A549 (cell line): Measurements from ENCODE around the gene QRICH1. TPM values are rescaled to one million over a fixed set of nuclear protein-coding genes. Genes with fewer than 3 reads are reported as not detected.
A peak's percentile ranks its signal among the peaks of the same experiment; 100 is the strongest.

ENCODE experiments used
- ATAC-seq, 2 experiments: fragments of 200-7000 bp in 1 of 2; fragments of >200 bp in 1 of 2; cut with Nextera tagmentation in 1 of 2; cut with Tn5 transposase in 1 of 2; 3 replicates each; pipeline versions ENCODE4 v1.8.0 to v1.9.1; 2018 to 2020; ENCODE audit warnings: mild to moderate bottlenecking in 1 of 2, moderate library complexity in 1 of 2
- CTCF ChIA-PET: fragments of 300-600 bp; sonication (Branson Sonifier 250); formaldehyde crosslinking; extraction: SDS; loops from one replicate; lab custom pipeline; 2021; ENCODE audit warnings: antibody characterized with exemption, inconsistent platforms; lab: Yijun Ruan, JAX
- POLR2A ChIA-PET: fragments of 350-600 bp; formaldehyde crosslinking; extraction: SDS; loops from one replicate; lab custom pipeline; 2021; ENCODE audit warnings: antibody characterized with exemption, inconsistent platforms; lab: Yijun Ruan, JAX
- DNase-seq, 2 experiments: peaks; one replicate each; pipeline versions ENCODE4 v3.0.0 to v3.0.0-alpha.2; 2011 to 2016; ENCODE audit warnings: low read depth in 1 of 2, low spot score in 1 of 2
- FAIRE-seq: peaks from 2 replicates; lab custom pipeline; 2011; peaks lifted over from hg19 to GRCh38; lab: Jason Lieb, UNC
- H3K27ac ChIP-seq, 2 experiments: fragments of >200 bp; sonication (Bioruptor Twin); formaldehyde crosslinking; 3 replicates each; pipeline ENCODE4 v1.5.1; 2016 to 2017
- H3K4me1 ChIP-seq: fragments of >200 bp; sonication (Bioruptor Twin); formaldehyde crosslinking; 3 replicates; pipeline ENCODE4 v1.6.1; 2016
- H3K4me2 ChIP-seq: fragments of >200 bp; sonication (Bioruptor Twin); formaldehyde crosslinking; 3 replicates; pipeline ENCODE4 v1.6.1; 2016
- H3K4me3 ChIP-seq: fragments of >200 bp; sonication (Bioruptor Twin); formaldehyde crosslinking; 3 replicates; pipeline ENCODE4 v1.5.1; 2016
- H3K9me3 ChIP-seq: fragments of >200 bp; sonication (Bioruptor Twin); formaldehyde crosslinking; 3 replicates; pipeline ENCODE4 v1.6.1; 2016
- CBX2 ChIP-seq: fragments of 200-600 bp; sonication (generic); IDR thresholded peaks from 2 replicates; pipeline ENCODE4 v1.6.1; 2016; ENCODE audit warnings: low read depth, mild to moderate bottlenecking, borderline replicate concordance
- CEBPB ChIP-seq, 2 experiments: fragments of >200 bp in 1 of 2; sonication (Bioruptor Twin) in 1 of 2; formaldehyde crosslinking in 1 of 2; IDR thresholded peaks; 2 replicates each; pipeline ENCODE4 v1.6.1; 2012 to 2016
- EHMT2 ChIP-seq: fragments of 200-600 bp; sonication (generic); IDR thresholded peaks from 2 replicates; pipeline ENCODE4 v1.6.1; 2016; ENCODE audit warnings: antibody characterized with exemption, low read depth, mild to moderate bottlenecking, moderate library complexity
- FOSB ChIP-seq: fragments of 250-450 bp; sonication (Bioruptor Pico); IDR thresholded peaks from 2 replicates; pipeline ENCODE4 v1.5.0; 2020; ENCODE audit warnings: mild to moderate bottlenecking, moderate library complexity
- HDAC2 ChIP-seq: fragments of 200-600 bp; sonication (generic); IDR thresholded peaks from 2 replicates; pipeline ENCODE4 v1.6.1; 2016
- HOXA7 ChIP-seq: fragments of 250-450 bp; sonication (Bioruptor Pico); IDR thresholded peaks from 2 replicates; pipeline ENCODE4 v1.5.0; 2020; ENCODE audit warnings: mild to moderate bottlenecking, moderate library complexity
- HOXB5 ChIP-seq: fragments of 250-450 bp; sonication (Bioruptor Pico); IDR thresholded peaks from 2 replicates; pipeline ENCODE4 v1.5.0; 2020; ENCODE audit warnings: mild to moderate bottlenecking, moderate library complexity
- JUN ChIP-seq, 2 experiments: fragments of >200 bp; sonication (Bioruptor Twin); formaldehyde crosslinking; IDR thresholded peaks; 2 replicates in 1 of 2; 3 replicates in 1 of 2; pipeline ENCODE4 v1.6.1; 2016 to 2017
- KDM1A ChIP-seq: fragments of 200-600 bp; sonication (generic); IDR thresholded peaks from 2 replicates; pipeline ENCODE4 v1.6.1; 2016; ENCODE audit warnings: low read depth, mild to moderate bottlenecking
- KDM5A ChIP-seq: fragments of 200-600 bp; sonication (generic); IDR thresholded peaks from 2 replicates; pipeline ENCODE4 v1.6.1; 2016; ENCODE audit warnings: antibody characterized with exemption, mild to moderate bottlenecking
- PHF8 ChIP-seq: fragments of 200-600 bp; sonication (generic); IDR thresholded peaks from 2 replicates; pipeline ENCODE4 v1.6.1; 2016; ENCODE audit warnings: low read depth, mild to moderate bottlenecking, antibody characterized with exemption, moderate library complexity, borderline replicate concordance
- POLR2A ChIP-seq: IDR thresholded peaks from 2 replicates; pipeline ENCODE4 v1.6.1; 2012; ENCODE audit warnings: mild to moderate bottlenecking, low read length
- RFX5 ChIP-seq: fragments of 450-650 bp; IDR thresholded peaks from 2 replicates; pipeline ENCODE4 v1.7.1; 2014; ENCODE audit warnings: antibody characterized with exemption, mild to moderate bottlenecking, moderate library complexity
- TFCP2L1 ChIP-seq: fragments of 250-450 bp; sonication (Bioruptor Pico); IDR thresholded peaks from 2 replicates; pipeline ENCODE4 v1.5.0; 2021; ENCODE audit warnings: mild to moderate bottlenecking
- TP53 ChIP-seq: fragments of 250-450 bp; sonication (Bioruptor Pico); IDR thresholded peaks from 2 replicates; pipeline ENCODE4 v1.5.0; 2021; ENCODE audit warnings: mild to moderate bottlenecking, moderate library complexity
- ZSCAN20 ChIP-seq: fragments of 250-450 bp; sonication (Bioruptor Pico); IDR thresholded peaks from 2 replicates; pipeline ENCODE4 v1.8.0; 2022; ENCODE audit warnings: mild to moderate bottlenecking, moderate library complexity
- WGBS: methylation state at CpG from one replicate; pipeline ENCODE4 v1.1.6; 2017; ENCODE audit errors: missing lambda C conversion rate; 5-methylcytosine and 5-hydroxymethylcytosine counted together
- polyA plus RNA-seq, 4 experiments: library from polyadenylated mRNA; depleted of rRNA in 3 of 4; stranded (reverse); fragments of >200 nt; fragmentation: RNase III in 1 of 4; extraction: RNeasy Plus Mini Kit Qiagen cat#74134 plus additional on column Dnase treatment in 1 of 4; gene quantifications; 2 replicates in 3 of 4; 3 replicates in 1 of 4; pipeline ENCODE4 v1.2.3, GENCODE V29; 2011 to 2017
- TF ChIP-seq, protein P1 (sequence below): fragments of >200 bp; sonication (Bioruptor Twin); formaldehyde crosslinking; IDR thresholded peaks from 3 replicates; pipeline ENCODE4 v1.5.1; 2016
- TF ChIP-seq, protein P2 (sequence below): IDR thresholded peaks from 2 replicates; pipeline ENCODE4 v1.6.1; 2012
- TF ChIP-seq, protein P3 (sequence below): fragments of 200-600 bp; sonication (generic); IDR thresholded peaks from 2 replicates; pipeline ENCODE4 v1.6.1; 2016; ENCODE audit warnings: antibody characterized with exemption, mild to moderate bottlenecking, moderate library complexity
- TF ChIP-seq, protein P4 (sequence below): fragments of 250-450 bp; sonication (Bioruptor Pico); IDR thresholded peaks from 2 replicates; pipeline ENCODE4 v1.5.0; 2021; ENCODE audit warnings: mild to moderate bottlenecking, moderate library complexity, borderline replicate concordance

QRICH1 gene
- polyA plus RNA-seq, 2 of the 4 experiments (the other 2 are of a cell fraction), result 47.9 to 53.8 TPM

DNA sequence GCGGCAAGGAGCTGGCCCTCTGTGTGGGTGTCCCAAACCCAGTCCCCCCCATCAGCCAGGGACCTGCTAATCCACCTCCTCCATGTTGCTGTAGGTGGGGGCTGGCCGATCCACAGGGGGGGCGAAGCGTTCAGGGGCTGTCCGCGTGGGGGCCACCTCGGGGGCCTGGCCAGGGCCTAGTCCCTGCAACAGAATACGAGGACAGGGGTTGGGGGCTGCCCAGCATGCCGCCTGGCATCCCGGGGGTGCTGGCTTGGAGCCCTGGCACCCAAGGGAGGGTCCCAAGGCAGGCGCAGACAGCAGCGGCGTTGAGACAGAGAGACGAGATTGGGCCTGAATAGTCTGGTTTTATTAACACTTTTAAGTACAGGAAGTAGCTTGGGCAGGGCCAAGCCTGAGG lies 14.5 kb upstream of the QRICH1 start:
- CTCF ChIA-PET, result interaction anchor here (0.8 to 1.3 kb wide), 2 partner anchors 24 to 350 kb away, joined by 3 read pairs; partner anchors contain the start of gene LAMB2
- FAIRE-seq (no peak), DNase-seq (no peak), ATAC-seq (no peak)
- POLR2A ChIA-PET, result interaction anchor here (2.3 to 3.7 kb wide), 2 partner anchors 12 to 14 kb away, joined by 9 to 12 read pairs; partner anchors contain the start of genes QRICH1 and USP19
- H3K4me3 ChIP-seq, result no peak overlapping the region
- TF ChIP-seq HDAC2 (no peak), FOSB (CRISPR knock-in tag) (no peak), TFCP2L1 (CRISPR knock-in tag) (no peak), JUN (IDR thresholded peaks at IDR 0.05) (no peak), CEBPB (IDR thresholded peaks at IDR 0.05) (no peak), ZSCAN20 (no peak), HOXB5 (no peak), KDM1A (no peak), POLR2A (no peak), EHMT2 (no peak), CBX2 (no peak), HOXA7 (CRISPR knock-in tag) (no peak)
- TF ChIP-seq, protein P1, sequence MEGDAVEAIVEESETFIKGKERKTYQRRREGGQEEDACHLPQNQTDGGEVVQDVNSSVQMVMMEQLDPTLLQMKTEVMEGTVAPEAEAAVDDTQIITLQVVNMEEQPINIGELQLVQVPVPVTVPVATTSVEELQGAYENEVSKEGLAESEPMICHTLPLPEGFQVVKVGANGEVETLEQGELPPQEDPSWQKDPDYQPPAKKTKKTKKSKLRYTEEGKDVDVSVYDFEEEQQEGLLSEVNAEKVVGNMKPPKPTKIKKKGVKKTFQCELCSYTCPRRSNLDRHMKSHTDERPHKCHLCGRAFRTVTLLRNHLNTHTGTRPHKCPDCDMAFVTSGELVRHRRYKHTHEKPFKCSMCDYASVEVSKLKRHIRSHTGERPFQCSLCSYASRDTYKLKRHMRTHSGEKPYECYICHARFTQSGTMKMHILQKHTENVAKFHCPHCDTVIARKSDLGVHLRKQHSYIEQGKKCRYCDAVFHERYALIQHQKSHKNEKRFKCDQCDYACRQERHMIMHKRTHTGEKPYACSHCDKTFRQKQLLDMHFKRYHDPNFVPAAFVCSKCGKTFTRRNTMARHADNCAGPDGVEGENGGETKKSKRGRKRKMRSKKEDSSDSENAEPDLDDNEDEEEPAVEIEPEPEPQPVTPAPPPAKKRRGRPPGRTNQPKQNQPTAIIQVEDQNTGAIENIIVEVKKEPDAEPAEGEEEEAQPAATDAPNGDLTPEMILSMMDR, result no peak
- TF ChIP-seq, protein P2, sequence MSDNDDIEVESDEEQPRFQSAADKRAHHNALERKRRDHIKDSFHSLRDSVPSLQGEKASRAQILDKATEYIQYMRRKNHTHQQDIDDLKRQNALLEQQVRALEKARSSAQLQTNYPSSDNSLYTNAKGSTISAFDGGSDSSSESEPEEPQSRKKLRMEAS, result no peak
- TF ChIP-seq, protein P3, sequence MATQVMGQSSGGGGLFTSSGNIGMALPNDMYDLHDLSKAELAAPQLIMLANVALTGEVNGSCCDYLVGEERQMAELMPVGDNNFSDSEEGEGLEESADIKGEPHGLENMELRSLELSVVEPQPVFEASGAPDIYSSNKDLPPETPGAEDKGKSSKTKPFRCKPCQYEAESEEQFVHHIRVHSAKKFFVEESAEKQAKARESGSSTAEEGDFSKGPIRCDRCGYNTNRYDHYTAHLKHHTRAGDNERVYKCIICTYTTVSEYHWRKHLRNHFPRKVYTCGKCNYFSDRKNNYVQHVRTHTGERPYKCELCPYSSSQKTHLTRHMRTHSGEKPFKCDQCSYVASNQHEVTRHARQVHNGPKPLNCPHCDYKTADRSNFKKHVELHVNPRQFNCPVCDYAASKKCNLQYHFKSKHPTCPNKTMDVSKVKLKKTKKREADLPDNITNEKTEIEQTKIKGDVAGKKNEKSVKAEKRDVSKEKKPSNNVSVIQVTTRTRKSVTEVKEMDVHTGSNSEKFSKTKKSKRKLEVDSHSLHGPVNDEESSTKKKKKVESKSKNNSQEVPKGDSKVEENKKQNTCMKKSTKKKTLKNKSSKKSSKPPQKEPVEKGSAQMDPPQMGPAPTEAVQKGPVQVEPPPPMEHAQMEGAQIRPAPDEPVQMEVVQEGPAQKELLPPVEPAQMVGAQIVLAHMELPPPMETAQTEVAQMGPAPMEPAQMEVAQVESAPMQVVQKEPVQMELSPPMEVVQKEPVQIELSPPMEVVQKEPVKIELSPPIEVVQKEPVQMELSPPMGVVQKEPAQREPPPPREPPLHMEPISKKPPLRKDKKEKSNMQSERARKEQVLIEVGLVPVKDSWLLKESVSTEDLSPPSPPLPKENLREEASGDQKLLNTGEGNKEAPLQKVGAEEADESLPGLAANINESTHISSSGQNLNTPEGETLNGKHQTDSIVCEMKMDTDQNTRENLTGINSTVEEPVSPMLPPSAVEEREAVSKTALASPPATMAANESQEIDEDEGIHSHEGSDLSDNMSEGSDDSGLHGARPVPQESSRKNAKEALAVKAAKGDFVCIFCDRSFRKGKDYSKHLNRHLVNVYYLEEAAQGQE, result no peak
- TF ChIP-seq, all 56 proteins: peak for 0
- no peaks in the 10 kb centered on the region for H3K9me3 ChIP-seq
- no peak overlapping the region for H3K27ac ChIP-seq
- H3K4me2 ChIP-seq, result no peak overlapping the region
- 76% methylated on average over 7 of the region's 14 CpGs for WGBS
- H3K4me1 ChIP-seq, result peaks cover 5% of the 10 kb centered on the region; the same call in 1 of the 3 replicates

- WGBS, result 1% methylated on average over 18 of the region's 50 CpGs
- H3K4me3 ChIP-seq, result peak within 1 kb of the TSS; percentile 71
- TF ChIP-seq JUN (IDR thresholded peaks at IDR 0.05) (peak; percentile 67 to 79; a peak in 4 of 5 replicates), RFX5 (no peak), POLR2A (peak; percentile 46), PHF8 (peak; percentile 77; the same call in 1 of the 2 replicates), KDM5A (peak; percentile 78), TP53 (CRISPR knock-in tag) (peak; percentile 64; the same call in 1 of the 2 replicates)
- TF ChIP-seq, protein P4, sequence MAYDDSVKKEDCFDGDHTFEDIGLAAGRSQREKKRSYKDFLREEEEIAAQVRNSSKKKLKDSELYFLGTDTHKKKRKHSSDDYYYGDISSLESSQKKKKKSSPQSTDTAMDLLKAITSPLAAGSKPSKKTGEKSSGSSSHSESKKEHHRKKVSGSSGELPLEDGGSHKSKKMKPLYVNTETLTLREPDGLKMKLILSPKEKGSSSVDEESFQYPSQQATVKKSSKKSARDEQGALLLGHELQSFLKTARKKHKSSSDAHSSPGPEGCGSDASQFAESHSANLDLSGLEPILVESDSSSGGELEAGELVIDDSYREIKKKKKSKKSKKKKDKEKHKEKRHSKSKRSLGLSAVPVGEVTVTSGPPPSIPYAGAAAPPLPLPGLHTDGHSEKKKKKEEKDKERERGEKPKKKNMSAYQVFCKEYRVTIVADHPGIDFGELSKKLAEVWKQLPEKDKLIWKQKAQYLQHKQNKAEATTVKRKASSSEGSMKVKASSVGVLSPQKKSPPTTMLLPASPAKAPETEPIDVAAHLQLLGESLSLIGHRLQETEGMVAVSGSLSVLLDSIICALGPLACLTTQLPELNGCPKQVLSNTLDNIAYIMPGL, result no peak
- TF ChIP-seq, protein P2, result peak; percentile 52
- TF ChIP-seq, all 56 proteins: peak for 6
- ChIA-PET POLR2A (interaction anchor here (1.0 to 1.3 kb wide), 2 partner anchors 10 to 16 kb away, joined by 4 to 6 read pairs; partner anchors contain the start of genes QRICH1 and USP19), CTCF (no interaction called here)
- H3K27ac ChIP-seq, result peak within 1 kb of the TSS; percentile 88 to 95
- peak; percentile 84 to 92 for DNase-seq
- peaks cover 6% of the 10 kb centered on the region; the same call in 1 of the 3 replicates for H3K4me1 ChIP-seq
- peak within 1 kb of the TSS; percentile 93 for H3K4me2 ChIP-seq
- no peak for FAIRE-seq
- ATAC-seq, result peak; percentile 96 to 98
- no peaks in the 10 kb centered on the region for H3K9me3 ChIP-seq
These were observed 10.8 kb upstream of the QRICH1 start, which contains the start of gene QARS1 for GRCh38 chr3:49104427-49105291. Gene QARS1 (minus strand): TSS chr3:49104757. CDS start chr3:49104733, 24 bp downstream.
